ENCODE data around the gene CAPN9.

Gene CAPN9

DNA sequence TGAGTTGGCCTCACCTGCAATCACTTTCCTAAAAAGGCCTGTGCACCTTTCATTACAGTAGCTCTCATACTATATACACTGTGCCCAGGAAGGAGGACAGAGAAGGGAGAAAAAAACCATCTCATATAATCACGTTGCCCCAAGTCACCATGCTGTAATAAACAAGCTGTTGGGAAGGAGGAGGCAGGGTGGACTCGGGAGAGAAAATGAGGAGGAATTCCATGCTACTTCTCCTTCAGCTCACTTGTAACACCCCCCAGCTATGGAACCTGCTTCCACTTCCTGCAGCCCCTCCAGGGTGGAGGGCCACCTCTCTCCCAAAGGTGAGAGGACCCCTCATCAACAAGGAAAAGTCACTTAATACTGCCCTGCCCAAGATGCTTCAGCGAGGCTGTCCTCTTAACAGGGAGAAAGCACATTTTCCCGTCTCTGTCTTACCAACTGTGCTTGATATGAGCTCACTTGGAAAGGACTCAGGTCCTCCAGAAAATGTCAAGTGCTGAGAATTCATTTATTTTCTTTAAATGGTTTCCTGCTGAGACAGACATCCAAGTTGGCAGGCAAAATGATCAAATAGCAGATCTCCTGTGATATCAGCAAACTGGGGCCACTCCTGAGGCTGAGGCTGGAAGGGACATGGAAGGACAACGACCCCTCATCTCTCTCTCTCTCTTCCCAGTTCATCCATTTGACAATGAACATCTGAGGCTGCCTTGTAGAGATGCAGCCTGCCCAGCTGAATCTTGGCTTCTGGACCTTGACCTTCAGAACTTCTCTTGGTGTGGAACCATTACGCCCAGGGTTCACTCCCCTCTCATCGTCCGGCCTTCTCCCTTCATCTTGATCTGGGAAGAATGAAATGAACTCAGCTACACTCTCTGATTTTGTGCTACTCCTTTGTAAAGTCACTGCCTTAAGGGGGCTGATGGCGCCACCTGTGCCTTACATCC is 54.0 kb downstream of the CAPN9 start:
- DNase-seq: no peak

- DNase-seq: no peak
Measured at GRCh38 chr1:230804396-230804795, 57.2 kb downstream of the CAPN9 start.

DNA sequence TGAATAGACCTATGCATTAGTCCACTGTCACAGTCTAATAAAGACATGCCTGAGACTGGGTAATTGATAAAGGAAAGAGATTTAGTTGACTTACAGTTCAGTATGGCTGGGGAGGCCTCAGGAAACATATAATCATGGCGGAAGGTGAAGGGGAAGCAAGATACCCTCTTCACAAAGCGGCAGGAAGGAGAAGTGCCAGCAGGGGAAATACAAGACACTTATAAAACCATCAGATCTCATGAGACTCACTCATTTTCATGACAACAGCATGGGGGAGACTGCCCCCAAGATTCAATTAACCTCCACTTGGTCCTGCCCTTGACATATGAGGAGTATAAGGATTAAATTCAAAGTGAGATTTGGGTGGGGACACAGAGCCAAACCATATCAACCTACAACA is 59.4 kb downstream of the CAPN9 start:
- DNase-seq: no peak

GRCh38 chr1:230807029-230807428 is 59.8 kb downstream of the CAPN9 start:
- no peak for DNase-seq

GRCh38 chr1:230807561-230808280 is 60.5 kb downstream of the CAPN9 start:
- DNase-seq: no peak

GRCh38 chr1:230808281-230808872 is 61.2 kb downstream of the CAPN9 start:
- DNase-seq: no peak

- DNase-seq: no peak
Measured at GRCh38 chr1:230809256-230809990, 62.2 kb downstream of the CAPN9 start.

GRCh38 chr1:230812568-230812967 is 65.4 kb downstream of the CAPN9 start:
- DNase-seq: no peak

- DNase-seq: no peak
Measured at GRCh38 chr1:230814949-230815692, 67.9 kb downstream of the CAPN9 start.

- DNase-seq: no peak
Measured at GRCh38 chr1:230816018-230816417, 68.8 kb downstream of the CAPN9 start.

- DNase-seq: no peak
Measured at GRCh38 chr1:230818367-230818766, 71.2 kb downstream of the CAPN9 start.

- no peak for DNase-seq
Measured at GRCh38 chr1:230818901-230819300, 71.7 kb downstream of the CAPN9 start.

DNA sequence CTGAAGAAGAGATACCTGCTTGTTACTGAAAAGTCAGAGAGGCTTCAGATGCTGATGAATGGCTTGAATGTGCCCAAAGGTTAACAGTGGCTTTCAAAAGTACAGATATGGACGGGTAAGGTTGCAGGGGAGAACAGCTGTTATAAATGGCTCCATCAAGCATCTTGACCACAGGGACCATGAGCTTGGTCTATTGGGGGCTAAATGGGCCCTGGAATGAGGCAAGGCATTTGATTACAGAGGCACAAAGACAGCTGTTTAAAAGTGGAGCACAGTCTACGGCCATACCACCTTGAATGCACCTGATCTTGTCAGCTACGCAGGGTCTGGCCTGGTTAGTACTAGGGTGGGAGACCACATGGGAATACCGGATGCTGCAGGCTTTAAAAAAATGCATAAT is 72.8 kb downstream of the CAPN9 start:
- no peak for DNase-seq

- DNase-seq: no peak
Measured at GRCh38 chr1:230820568-230820967, 73.4 kb downstream of the CAPN9 start.

- no peak for DNase-seq
Measured at GRCh38 chr1:230821346-230821745, 74.2 kb downstream of the CAPN9 start.

DNA sequence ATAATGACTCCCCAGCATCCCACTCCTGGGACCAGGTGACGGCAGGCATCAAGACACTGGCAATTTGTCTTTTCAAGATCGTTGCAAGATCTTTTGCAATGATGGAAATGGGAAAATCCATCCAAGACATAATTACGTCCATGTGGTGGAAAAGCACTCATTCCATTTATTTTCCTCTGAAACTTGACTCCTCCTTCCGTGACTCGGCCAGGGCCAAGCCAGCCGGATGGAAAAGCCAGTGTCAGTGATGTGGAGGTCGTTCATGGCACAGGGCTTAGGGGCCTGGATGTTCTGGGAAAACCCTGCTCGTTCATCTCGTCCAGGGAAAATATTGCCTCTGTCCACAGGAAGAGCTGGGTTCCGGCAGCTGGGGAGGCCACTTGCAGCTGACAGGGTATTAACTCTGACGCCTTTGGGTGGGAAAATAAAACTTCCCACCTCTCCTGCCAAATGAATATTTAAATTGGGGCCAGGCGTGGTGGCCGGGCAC is 74.9 kb downstream of the CAPN9 start:
- no peak for DNase-seq

DNA sequence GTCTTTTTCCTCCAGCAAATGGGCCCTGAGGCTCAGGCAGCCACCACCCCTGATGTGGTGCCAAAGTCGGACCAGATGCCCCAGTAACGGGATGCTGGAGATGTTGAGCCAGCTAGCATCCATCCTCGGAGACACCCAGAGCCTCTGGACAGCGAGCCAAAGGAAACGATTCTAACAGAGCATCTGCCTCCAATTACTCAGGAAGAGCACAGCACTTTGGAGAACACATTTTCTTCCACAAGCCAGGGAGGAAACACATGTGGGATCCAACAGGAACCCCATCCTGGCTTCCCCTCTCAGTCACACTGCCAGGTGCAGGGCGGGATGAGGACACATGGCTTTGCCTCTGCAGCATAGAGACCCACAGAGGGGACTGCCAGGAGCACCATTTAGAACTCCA is 76.2 kb downstream of the CAPN9 start:
- DNase-seq: no peak

GRCh38 chr1:230823931-230824381 is 76.8 kb downstream of the CAPN9 start:
- no peak for DNase-seq

GRCh38 chr1:230824551-230824918 is 77.3 kb downstream of the CAPN9 start:
- no peak for DNase-seq

DNA sequence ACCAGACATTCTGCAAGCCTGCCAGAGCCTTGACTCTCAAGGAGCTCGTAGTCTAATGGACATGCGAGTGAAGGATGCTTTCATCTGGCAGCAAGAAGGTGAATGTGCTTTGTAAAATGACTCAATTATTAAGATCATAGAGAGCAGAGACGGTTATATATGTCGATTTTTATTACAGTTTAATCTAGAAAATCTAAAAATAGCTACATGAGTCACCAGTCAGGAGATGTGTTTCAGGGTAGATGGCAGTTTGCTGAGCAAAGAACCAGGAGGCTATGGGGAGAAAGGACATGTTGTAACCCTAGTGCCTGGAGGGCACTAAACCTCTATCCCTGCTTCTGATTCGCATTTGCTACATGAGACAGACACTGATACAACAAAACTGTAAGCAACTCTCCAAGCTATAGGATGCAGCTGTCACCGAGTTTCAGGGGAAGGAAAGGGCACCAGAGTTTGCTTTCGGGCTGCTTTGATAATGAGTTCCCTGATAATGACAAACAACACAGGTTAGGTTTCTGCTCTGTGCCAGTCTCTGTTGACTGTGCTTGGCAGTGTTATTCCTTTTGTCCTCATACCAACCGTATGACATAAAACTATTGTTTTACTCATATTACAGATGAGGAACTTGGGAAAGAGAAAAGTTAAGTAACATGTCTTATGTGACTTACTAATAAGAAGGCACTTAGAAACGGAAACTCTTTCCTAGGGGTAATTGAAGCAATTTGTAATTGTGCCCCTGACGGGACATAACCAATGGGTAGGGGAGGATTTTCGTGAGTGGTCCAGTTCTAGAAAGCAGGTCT is 77.9 kb downstream of the CAPN9 start:
- no peak for DNase-seq

DNA sequence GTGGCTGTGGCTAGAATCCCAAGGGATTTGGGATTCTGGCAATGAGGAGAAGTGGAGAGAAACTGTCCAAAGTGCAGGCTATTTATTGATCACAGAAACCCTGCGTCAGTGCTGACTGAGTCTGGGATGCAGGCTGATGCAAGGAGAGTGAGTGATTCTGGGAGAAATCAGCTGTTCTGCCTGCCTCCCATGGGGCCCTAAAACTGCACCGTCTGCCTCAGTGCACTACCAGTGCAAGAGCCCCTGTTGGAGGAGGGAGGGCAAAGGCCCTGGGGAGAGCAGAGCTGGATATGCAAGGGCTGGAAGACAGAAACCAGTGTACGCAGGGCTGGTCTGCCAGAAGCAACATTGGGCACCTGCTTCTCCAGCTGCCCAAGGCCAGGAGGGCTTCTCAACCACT is 78.6 kb downstream of the CAPN9 start:
- no peak for DNase-seq
